Astrocyte of the hippocampus (primary cell): Measurements from ENCODE around the gene CTNNA3.

Experiments
- DNase-seq: peaks from one replicate; pipeline ENCODE4 v3.0.0; 2011; ENCODE audit warnings: low read depth, low spot score

The CTNNA3 gene

GRCh38 chr10:66318761-66319160 lies 1377.2 kb downstream of the CTNNA3 start:
- no peak for DNase-seq

- no peak for DNase-seq
Measured at GRCh38 chr10:66307826-66308225, 1388.2 kb downstream of the CTNNA3 start.

GRCh38 chr10:66301078-66301477 lies 1394.9 kb downstream of the CTNNA3 start:
- no peak for DNase-seq

- no peak for DNase-seq
Measured at GRCh38 chr10:66295602-66296001, 1400.4 kb downstream of the CTNNA3 start.

GRCh38 chr10:66294538-66294937 lies 1401.5 kb downstream of the CTNNA3 start:
- no peak for DNase-seq

GRCh38 chr10:66292922-66293321 lies 1403.1 kb downstream of the CTNNA3 start:
- DNase-seq: no peak

- no peak for DNase-seq
Measured at GRCh38 chr10:66292456-66292855, 1403.5 kb downstream of the CTNNA3 start.

GRCh38 chr10:66291133-66291532 lies 1404.9 kb downstream of the CTNNA3 start:
- DNase-seq: no peak

- no peak for DNase-seq
Measured at GRCh38 chr10:66284621-66285020, 1411.4 kb downstream of the CTNNA3 start.

GRCh38 chr10:66283874-66284464 lies 1412.0 kb downstream of the CTNNA3 start:
- DNase-seq: no peak

GRCh38 chr10:66283064-66283463 lies 1412.9 kb downstream of the CTNNA3 start:
- no peak for DNase-seq

- no peak for DNase-seq
Measured at GRCh38 chr10:66281327-66281726, 1414.7 kb downstream of the CTNNA3 start.

GRCh38 chr10:66277481-66277880 lies 1418.5 kb downstream of the CTNNA3 start:
- no peak for DNase-seq

GRCh38 chr10:66273966-66274519 lies 1422.0 kb downstream of the CTNNA3 start:
- no peak for DNase-seq

- no peak for DNase-seq
Measured at GRCh38 chr10:66265398-66265797, 1430.6 kb downstream of the CTNNA3 start.

- no peak for DNase-seq
Measured at GRCh38 chr10:66259836-66260235, 1436.2 kb downstream of the CTNNA3 start.

- no peak for DNase-seq
Measured at GRCh38 chr10:66258693-66259092, 1437.3 kb downstream of the CTNNA3 start.

- DNase-seq: no peak
Measured at GRCh38 chr10:66257801-66258200, 1438.2 kb downstream of the CTNNA3 start.

GRCh38 chr10:66252986-66253385 lies 1443.0 kb downstream of the CTNNA3 start:
- DNase-seq: no peak

GRCh38 chr10:66246177-66246576 lies 1449.8 kb downstream of the CTNNA3 start:
- DNase-seq: no peak

GRCh38 chr10:66244953-66245352 lies 1451.0 kb downstream of the CTNNA3 start:
- no peak for DNase-seq

- no peak for DNase-seq
Measured at GRCh38 chr10:66242885-66243284, 1453.1 kb downstream of the CTNNA3 start.

GRCh38 chr10:66239062-66239461 lies 1456.9 kb downstream of the CTNNA3 start:
- DNase-seq: no peak

- DNase-seq: no peak
Measured at GRCh38 chr10:66238343-66238742, 1457.7 kb downstream of the CTNNA3 start.
